HG03457 (cell line): ENCODE measurements around the gene ITPR3.
"Not testable (repeated sequence)": the region's sequence is repeated elsewhere in the genome, so short reads cannot be mapped to it uniquely, and the experiment has no call there.

Source experiments
- ATAC-seq: cut with Tn5 transposase; IDR thresholded peaks from one replicate; pipeline ENCODE4 v1.9.1; 2021; ENCODE audit warnings: moderate number of reproducible peaks; ENCODE audit not compliant: unreplicated experiment

ITPR3 gene

DNA sequence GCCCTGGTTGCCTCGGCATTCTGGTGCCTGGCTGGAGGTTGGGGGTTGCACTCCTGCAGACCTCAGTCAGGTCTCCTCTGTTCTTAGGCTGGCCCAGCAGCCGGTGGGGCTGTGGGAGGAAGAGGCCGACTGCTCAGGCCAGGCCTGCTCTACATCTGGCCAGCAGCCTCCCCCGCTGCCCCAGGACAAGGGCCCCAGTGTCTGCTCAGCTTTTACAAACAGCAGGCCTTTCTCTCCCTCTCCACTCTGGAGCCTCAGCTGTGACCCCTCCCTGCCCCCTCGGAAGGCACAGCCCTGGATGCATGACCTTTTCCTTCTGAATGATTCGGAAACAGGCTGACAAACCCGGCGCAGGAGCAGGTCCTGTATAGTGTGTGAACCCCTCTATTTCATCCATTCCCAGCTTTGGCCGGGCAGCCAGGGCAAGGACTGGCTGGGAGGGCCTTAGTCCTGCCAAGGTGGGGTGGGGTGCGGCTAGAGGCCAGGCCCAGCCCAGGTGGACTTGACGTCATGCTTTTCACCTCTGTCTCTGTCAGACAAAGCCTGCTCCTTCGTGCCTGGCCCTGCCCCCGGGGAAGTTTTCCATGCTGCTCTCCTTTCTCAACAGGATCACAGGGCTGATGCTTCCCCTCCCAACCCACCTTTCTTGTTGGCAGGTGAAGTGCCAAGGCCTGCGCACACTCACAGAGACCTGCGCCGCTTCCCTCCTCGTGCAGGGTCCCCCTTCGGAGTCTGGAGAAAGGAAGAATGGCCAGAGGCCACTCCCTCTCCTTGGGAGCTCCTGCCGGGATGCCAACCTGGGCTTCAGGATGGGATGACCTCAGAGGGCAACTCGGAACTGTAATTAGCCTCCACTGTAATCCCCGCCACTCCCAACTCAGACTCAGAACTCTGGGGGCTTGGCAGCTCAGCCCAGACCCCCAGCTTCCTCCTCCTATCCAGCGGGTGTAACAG, 10.1 kb upstream of the ITPR3 start:
- no peak for ATAC-seq

GRCh38 chr6:33613146-33613794, 7.9 kb upstream of the ITPR3 start:
- ATAC-seq, result no peak

- ATAC-seq, result no peak
These were observed 7.3 kb upstream of the ITPR3 start for GRCh38 chr6:33613795-33614168.

GRCh38 chr6:33616113-33616512, 5.0 kb upstream of the ITPR3 start:
- no peak for ATAC-seq

DNA sequence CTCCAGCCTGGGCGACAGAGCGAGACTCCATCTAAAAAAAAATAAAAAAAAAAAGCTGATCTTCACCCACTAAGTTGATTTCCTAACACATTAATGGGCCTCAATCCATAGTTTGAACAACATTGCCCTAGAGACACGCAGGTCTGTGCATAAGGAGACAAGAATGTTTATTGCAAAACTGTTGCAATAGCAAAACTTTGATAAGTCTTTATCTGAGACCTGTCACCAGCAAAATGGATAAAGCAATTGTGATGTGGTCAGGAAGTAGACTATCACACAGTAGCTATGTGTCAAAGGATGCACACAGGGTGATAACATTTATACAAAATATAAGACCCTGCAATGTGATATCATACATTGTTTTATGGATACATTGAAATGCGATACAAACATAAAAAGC, 4.2 kb upstream of the ITPR3 start:
- ATAC-seq, result no peak

DNA sequence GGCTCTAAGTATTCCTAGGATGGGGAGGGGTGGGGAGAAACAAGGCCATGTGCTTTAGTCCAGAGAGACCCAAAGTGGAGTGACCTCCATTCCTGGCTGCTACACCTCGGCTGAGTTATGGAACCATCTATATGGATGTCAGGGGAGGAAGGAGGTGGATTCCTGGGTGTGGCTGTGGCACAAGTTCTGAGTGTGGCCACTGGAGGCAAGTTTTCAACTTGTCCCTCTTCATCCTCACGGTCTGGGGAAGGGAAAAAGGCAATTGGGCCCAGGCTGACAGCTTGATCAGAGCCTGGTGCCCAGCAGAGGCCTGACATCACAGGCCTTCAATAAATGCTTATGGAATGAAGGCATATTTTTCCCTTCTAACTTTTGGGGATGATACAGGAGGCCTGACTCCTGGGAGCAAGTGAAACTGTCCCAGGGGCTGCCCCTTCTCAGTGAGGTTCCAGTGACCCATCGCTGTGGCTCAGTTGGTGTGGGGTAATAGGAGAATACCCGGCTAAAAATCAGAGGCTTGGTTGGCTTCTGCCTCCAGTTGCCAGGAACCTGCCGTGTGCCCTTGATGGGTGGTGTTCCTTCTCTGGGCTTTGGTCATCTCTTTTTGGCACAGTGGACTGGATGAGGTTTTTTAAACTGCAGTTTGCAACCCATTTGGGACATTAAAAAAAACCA, 1.8 kb upstream of the ITPR3 start:
- no peak for ATAC-seq

DNA sequence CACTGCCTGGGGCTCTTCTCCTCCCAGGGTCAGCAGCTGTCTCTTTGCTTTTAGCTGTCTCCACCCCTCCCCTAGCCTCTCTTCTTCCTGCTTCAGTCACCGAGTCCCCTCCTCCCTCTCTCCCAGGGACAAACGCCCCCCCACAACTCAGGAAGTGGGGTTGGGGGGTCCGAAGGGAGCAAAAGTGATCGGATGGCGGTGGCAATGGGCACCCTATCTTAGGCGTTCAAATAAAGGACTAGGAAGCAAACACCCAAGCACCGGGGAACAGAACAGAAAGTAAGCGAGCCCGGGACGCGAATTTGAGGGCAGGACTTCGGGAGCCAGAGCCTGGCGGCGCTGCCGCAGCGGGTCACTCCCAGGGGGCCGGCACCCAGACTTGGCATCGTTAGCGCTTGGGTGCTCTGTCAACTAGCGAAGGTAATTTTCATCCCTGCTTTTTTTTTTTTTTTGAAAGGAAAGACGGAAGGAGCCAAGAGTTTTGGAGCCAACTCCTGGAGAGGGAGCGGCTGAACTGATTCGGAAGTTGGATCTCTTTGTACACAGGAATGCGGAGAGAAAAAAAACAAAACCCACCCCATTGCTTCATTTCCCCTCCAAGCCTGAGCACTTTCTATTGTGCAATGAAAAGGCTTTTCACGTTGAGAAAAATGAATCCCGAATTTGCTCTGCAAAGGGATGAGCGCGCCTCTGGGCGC, 815 bp upstream of the ITPR3 start:
- ATAC-seq, result no peak

- ATAC-seq, result no peak
These were observed 728 bp downstream of the ITPR3 start for GRCh38 chr6:33621711-33622388.

- no peak for ATAC-seq
These were observed 1.6 kb downstream of the ITPR3 start for GRCh38 chr6:33622456-33623431.

DNA sequence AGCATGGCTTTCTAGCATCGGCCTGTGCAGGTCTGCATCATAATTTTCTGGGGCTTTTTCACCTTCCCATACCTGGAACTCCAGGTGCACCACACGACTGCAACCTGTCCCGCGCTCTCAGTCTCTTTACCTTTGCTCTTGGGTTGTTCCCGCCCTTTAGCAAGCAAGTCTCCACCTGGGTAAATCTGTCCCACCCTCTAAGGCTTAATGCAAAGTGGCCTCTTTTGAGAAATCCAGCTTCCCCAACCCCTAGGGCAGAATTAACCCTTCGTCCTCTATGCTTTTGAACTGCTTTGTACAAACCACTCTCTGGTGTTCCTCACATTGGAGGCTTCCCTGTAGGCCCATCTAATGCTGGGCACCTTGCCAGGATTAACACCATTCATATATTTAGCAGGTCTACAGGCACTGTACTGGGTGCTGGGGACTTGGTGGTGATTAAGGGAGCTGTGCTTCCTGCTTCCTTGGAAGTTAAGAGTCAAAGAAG, 2.8 kb downstream of the ITPR3 start:
- ATAC-seq, result no peak

GRCh38 chr6:33624856-33625255, 3.7 kb downstream of the ITPR3 start:
- no peak for ATAC-seq

DNA sequence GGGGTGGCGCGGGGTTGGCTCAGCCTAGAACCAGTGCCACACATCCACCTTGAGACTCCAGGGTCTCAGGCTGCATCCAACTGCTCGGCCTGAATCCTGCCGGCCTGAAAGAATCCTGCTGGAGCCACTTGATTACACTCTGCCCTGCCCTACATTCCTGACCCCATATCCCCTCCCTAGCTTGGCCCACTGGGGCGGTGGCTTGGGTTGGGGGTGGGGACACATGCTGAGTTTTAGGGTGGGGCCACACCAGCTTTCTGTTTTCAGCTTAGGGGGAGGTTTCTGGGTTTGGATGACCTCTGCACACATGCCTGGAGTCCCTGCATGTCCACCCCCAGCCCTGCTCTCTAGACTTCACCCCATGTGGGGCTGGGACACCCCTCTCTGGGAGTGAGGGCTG, 6.8 kb downstream of the ITPR3 start:
- no peak for ATAC-seq

GRCh38 chr6:33628401-33628964, 7.4 kb downstream of the ITPR3 start:
- no peak for ATAC-seq

- ATAC-seq, result no peak
These were observed 8.9 kb downstream of the ITPR3 start for GRCh38 chr6:33630014-33630413.

DNA sequence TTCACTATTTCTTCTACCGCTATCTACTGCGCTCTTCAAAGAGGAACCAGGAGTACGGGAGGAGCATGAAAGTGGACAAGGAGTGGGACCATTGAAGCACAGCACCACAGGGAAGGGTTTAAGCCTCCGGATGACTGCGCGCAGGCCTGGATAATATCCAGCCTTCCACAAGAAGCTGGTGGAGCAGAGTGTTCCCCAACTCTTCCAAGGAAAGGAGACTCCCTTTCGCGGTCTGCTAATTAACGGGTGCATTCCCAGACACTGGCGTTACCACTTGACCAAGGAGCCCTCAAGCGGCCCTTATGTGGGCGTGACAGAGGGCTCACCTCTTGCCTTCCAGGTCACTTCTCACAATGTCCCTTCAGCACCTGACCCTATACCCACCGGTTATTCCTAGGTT, 10.4 kb downstream of the ITPR3 start:
- not testable (repeated sequence) for ATAC-seq

GRCh38 chr6:33631971-33632557, 10.9 kb downstream of the ITPR3 start:
- ATAC-seq, result no peak

GRCh38 chr6:33632558-33633039, 11.5 kb downstream of the ITPR3 start:
- ATAC-seq, result no peak

DNA sequence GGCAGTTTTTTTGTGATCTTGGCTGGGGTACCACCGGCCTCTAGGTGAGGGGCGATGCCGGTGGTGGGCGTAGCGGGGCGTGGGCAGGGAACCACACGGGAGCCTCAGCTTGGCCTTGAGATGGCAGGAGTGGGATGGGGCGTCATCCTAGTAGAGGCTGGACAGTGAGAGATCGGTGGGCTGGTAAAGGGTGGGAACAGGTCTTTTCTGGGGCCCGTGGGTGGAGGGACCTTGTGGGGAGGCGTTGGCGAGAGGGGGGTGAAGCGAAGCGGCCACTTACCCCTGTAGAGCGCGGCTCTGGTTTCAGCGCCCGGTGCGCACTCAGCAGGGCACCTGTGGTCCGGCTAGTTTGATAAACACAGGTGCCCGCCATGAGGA, 12.0 kb downstream of the ITPR3 start:
- no peak for ATAC-seq
